ENCODE results near the gene SPSB4. TPM values are rescaled to one million over a fixed set of nuclear protein-coding genes. Genes with fewer than 3 reads are reported as not detected.
A peak's percentile ranks its signal among the peaks of the same experiment; 100 is the strongest.

Gene SPSB4
- total RNA-seq, 1 donor from 2014 or later, result 12.0 TPM

- H3K36me3 ChIP-seq (ENCODE audit: control insufficient read depth in 3 of 3, insufficient read depth in 3 of 3, low read length in 3 of 3), result no peaks in the 10 kb centered on the region
- H3K27me3 ChIP-seq (ENCODE audit: control insufficient read depth in 3 of 3, insufficient read depth in 3 of 3, low read length in 3 of 3), result no peaks in the 10 kb centered on the region
- H3K9me3 ChIP-seq (ENCODE audit: control insufficient read depth in 3 of 3, low read length in 3 of 3), result no peaks in the 10 kb centered on the region
- H3K4me1 ChIP-seq (ENCODE audit: control insufficient read depth in 3 of 3, insufficient read depth in 3 of 3, low read length in 3 of 3), result no peaks in the 10 kb centered on the region
- H3K4me3 ChIP-seq (ENCODE audit: low read length in 3 of 3), result no peak overlapping the region
- H3K9ac ChIP-seq (ENCODE audit: low read depth in 1 of 3, low read length in 3 of 3), result no peak overlapping the region
- no peak overlapping the region for H3K27ac ChIP-seq (ENCODE audit: low read depth, low read length)
Measured at GRCh38 chr3:141020143-141020830, 30.9 kb upstream of the SPSB4 start.

GRCh38 chr3:141021261-141021660, 29.9 kb upstream of the SPSB4 start:
- Histone ChIP-seq H3K27ac (ENCODE audit: low read depth, low read length) (no peak overlapping the region), H3K9me3 (ENCODE audit: control insufficient read depth in 3 of 3, low read length in 3 of 3) (no peaks in the 10 kb centered on the region), H3K4me3 (ENCODE audit: low read length in 3 of 3) (no peak overlapping the region), H3K27me3 (ENCODE audit: control insufficient read depth in 3 of 3, insufficient read depth in 3 of 3, low read length in 3 of 3) (no peaks in the 10 kb centered on the region), H3K36me3 (ENCODE audit: control insufficient read depth in 3 of 3, insufficient read depth in 3 of 3, low read length in 3 of 3) (no peaks in the 10 kb centered on the region), H3K4me1 (ENCODE audit: control insufficient read depth in 3 of 3, insufficient read depth in 3 of 3, low read length in 3 of 3) (no peaks in the 10 kb centered on the region), H3K9ac (ENCODE audit: low read depth in 1 of 3, low read length in 3 of 3) (no peak overlapping the region)

DNA sequence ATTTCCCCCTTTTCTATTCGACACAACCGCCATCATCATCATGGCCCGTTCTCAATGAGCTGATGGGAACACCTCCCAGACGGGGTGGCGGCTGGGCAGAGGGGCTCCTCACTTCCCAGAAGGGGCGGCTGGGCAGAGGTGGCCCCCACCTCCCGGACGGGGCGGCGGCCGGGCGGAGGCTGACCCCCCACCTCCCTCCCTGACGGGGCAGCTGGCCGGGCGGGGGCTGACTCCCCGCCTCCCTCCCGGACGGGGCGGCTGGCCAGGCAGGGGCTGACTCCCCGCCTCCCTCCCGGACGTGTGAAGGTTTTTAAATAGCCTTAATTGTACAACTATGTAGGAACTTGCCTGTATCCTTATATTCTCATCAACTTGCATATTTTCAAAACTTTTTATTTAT, 20.9 kb upstream of the SPSB4 start:
- Histone ChIP-seq H3K4me1 (ENCODE audit: control insufficient read depth in 3 of 3, insufficient read depth in 3 of 3, low read length in 3 of 3) (no peaks in the 10 kb centered on the region), H3K9ac (ENCODE audit: low read depth in 1 of 3, low read length in 3 of 3) (no peak overlapping the region), H3K27ac (ENCODE audit: low read depth, low read length) (no peak overlapping the region), H3K4me3 (ENCODE audit: low read length in 3 of 3) (no peak overlapping the region), H3K9me3 (ENCODE audit: control insufficient read depth in 3 of 3, low read length in 3 of 3) (no peaks in the 10 kb centered on the region), H3K36me3 (ENCODE audit: control insufficient read depth in 3 of 3, insufficient read depth in 3 of 3, low read length in 3 of 3) (no peaks in the 10 kb centered on the region), H3K27me3 (ENCODE audit: control insufficient read depth in 3 of 3, insufficient read depth in 3 of 3, low read length in 3 of 3) (no peaks in the 10 kb centered on the region)

GRCh38 chr3:141039589-141039988, 11.6 kb upstream of the SPSB4 start:
- no peaks in the 10 kb centered on the region for H3K9me3 ChIP-seq (ENCODE audit: control insufficient read depth in 3 of 3, low read length in 3 of 3)
- H3K9ac ChIP-seq (ENCODE audit: low read depth in 1 of 3, low read length in 3 of 3), result no peak overlapping the region
- no peak overlapping the region for H3K4me3 ChIP-seq (ENCODE audit: low read length in 3 of 3)
- no peak overlapping the region for H3K27ac ChIP-seq (ENCODE audit: low read depth, low read length)
- no peaks in the 10 kb centered on the region for H3K4me1 ChIP-seq (ENCODE audit: control insufficient read depth in 3 of 3, insufficient read depth in 3 of 3, low read length in 3 of 3)
- H3K27me3 ChIP-seq (ENCODE audit: control insufficient read depth in 3 of 3, insufficient read depth in 3 of 3, low read length in 3 of 3), result no peaks in the 10 kb centered on the region
- H3K36me3 ChIP-seq (ENCODE audit: control insufficient read depth in 3 of 3, insufficient read depth in 3 of 3, low read length in 3 of 3), result no peaks in the 10 kb centered on the region

DNA sequence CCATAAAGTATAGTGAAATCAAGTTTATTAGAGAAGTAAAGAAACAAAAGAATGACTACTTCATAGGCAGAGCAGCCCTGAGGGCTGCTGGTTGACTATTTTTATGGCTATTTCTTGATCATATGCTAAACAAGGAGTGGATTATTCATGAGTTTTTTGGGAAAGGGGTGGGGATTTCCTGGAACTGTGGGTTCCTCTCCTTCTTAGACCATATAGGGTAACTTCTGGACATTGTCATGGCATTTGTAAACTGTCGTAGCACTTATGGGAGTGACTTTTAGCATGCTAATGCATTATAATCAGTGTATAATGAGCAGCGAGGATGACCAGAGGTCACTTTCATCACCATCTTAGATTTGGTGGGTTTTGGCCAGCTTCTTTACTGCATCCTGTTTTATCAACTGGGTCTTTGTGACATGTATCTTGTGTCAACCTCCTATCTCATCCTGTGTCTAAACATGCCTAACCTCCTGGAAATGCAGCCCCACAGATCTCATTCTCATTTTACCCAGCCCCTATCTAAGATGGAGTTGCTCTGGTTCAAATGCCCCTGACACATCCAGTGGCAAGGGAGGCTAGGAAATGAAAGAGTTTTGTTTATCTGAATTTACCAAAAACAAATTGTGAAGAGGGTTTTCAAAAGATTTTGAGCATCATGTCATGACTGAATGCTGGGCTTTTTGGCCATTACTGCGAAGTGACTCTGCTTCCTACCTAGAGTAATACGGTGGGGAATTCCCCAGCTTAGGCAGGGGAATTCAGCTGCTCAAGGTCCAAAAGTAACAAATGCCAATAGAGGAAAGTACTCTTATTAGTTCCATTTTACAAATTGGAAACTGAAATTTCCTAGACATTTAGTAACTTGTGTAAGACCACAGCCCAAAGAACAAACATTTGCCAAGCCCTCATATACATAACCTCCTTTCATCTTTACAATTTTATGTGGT, 6.2 kb upstream of the SPSB4 start:
- no peaks in the 10 kb centered on the region for H3K36me3 ChIP-seq (ENCODE audit: control insufficient read depth in 3 of 3, insufficient read depth in 3 of 3, low read length in 3 of 3)
- peaks cover 0 to 7% (median 4%) of the 10 kb centered on the region in 3 donors for H3K27me3 ChIP-seq (ENCODE audit: control insufficient read depth in 3 of 3, insufficient read depth in 3 of 3, low read length in 3 of 3)
- no peaks in the 10 kb centered on the region for H3K4me1 ChIP-seq (ENCODE audit: control insufficient read depth in 3 of 3, insufficient read depth in 3 of 3, low read length in 3 of 3)
- H3K9ac ChIP-seq (ENCODE audit: low read depth in 1 of 3, low read length in 3 of 3), result no peak overlapping the region
- H3K27ac ChIP-seq (ENCODE audit: low read depth, low read length), result no peak overlapping the region
- H3K9me3 ChIP-seq (ENCODE audit: control insufficient read depth in 3 of 3, low read length in 3 of 3), result no peaks in the 10 kb centered on the region
- H3K4me3 ChIP-seq (ENCODE audit: low read length in 3 of 3), result no peak overlapping the region

DNA sequence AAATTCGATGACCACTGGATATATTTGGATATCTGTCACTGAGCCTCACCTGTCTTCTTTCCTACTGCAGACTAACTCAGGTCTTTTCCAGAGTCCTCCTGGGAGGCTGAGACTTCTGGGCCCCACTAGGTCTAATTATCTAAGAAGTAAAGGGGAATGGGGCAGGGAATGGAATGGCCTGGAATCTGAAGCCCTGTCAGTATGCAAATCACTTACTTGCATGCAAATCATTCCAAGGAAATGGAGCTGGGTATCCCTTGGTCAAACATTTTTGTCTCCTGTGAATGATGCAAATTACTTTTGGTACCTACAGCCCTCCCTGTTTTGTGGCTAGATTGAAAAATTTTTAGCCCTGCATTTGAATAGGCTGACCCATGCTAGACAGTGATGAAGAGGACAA, 5.3 kb upstream of the SPSB4 start:
- Histone ChIP-seq H3K4me3 (ENCODE audit: low read length in 3 of 3) (no peak overlapping the region), H3K9ac (ENCODE audit: low read depth in 1 of 3, low read length in 3 of 3) (no peak overlapping the region), H3K27ac (ENCODE audit: low read depth, low read length) (no peak overlapping the region), H3K4me1 (ENCODE audit: control insufficient read depth in 3 of 3, insufficient read depth in 3 of 3, low read length in 3 of 3) (peaks cover 5 to 6% (median 5%) of the 10 kb centered on the region in 3 donors), H3K27me3 (ENCODE audit: control insufficient read depth in 3 of 3, insufficient read depth in 3 of 3, low read length in 3 of 3) (peaks cover 0 to 7% (median 4%) of the 10 kb centered on the region in 3 donors), H3K9me3 (ENCODE audit: control insufficient read depth in 3 of 3, low read length in 3 of 3) (no peaks in the 10 kb centered on the region), H3K36me3 (ENCODE audit: control insufficient read depth in 3 of 3, insufficient read depth in 3 of 3, low read length in 3 of 3) (no peaks in the 10 kb centered on the region)

GRCh38 chr3:141047168-141047567, 4.0 kb upstream of the SPSB4 start:
- no peaks in the 10 kb centered on the region for H3K36me3 ChIP-seq (ENCODE audit: control insufficient read depth in 3 of 3, insufficient read depth in 3 of 3, low read length in 3 of 3)
- H3K27me3 ChIP-seq (ENCODE audit: control insufficient read depth in 3 of 3, insufficient read depth in 3 of 3, low read length in 3 of 3), result peaks cover 0 to 7% (median 4%) of the 10 kb centered on the region in 3 donors
- no peak overlapping the region for H3K27ac ChIP-seq (ENCODE audit: low read depth, low read length)
- H3K4me3 ChIP-seq (ENCODE audit: low read length in 3 of 3), result no peak overlapping the region
- no peak overlapping the region for H3K9ac ChIP-seq (ENCODE audit: low read depth in 1 of 3, low read length in 3 of 3)
- peaks cover 10 to 11% (median 11%) of the 10 kb centered on the region in 3 donors for H3K4me1 ChIP-seq (ENCODE audit: control insufficient read depth in 3 of 3, insufficient read depth in 3 of 3, low read length in 3 of 3)
- no peaks in the 10 kb centered on the region for H3K9me3 ChIP-seq (ENCODE audit: control insufficient read depth in 3 of 3, low read length in 3 of 3)

GRCh38 chr3:141049681-141050080, 1.5 kb upstream of the SPSB4 start:
- no peak overlapping the region for H3K27ac ChIP-seq (ENCODE audit: low read depth, low read length)
- no peaks in the 10 kb centered on the region for H3K9me3 ChIP-seq (ENCODE audit: control insufficient read depth in 3 of 3, low read length in 3 of 3)
- no peaks in the 10 kb centered on the region for H3K36me3 ChIP-seq (ENCODE audit: control insufficient read depth in 3 of 3, insufficient read depth in 3 of 3, low read length in 3 of 3)
- peaks cover 0 to 12% (median 4%) of the 10 kb centered on the region in 3 donors for H3K27me3 ChIP-seq (ENCODE audit: control insufficient read depth in 3 of 3, insufficient read depth in 3 of 3, low read length in 3 of 3)
- H3K9ac ChIP-seq (ENCODE audit: low read depth in 1 of 3, low read length in 3 of 3), result no peak overlapping the region
- H3K4me1 ChIP-seq (ENCODE audit: control insufficient read depth in 3 of 3, insufficient read depth in 3 of 3, low read length in 3 of 3), result peaks cover 16 to 19% (median 18%) of the 10 kb centered on the region in 3 donors
- no peak overlapping the region for H3K4me3 ChIP-seq (ENCODE audit: low read length in 3 of 3)

- H3K36me3 ChIP-seq (ENCODE audit: control insufficient read depth in 3 of 3, insufficient read depth in 3 of 3, low read length in 3 of 3), result no peaks in the 10 kb centered on the region
- H3K27ac ChIP-seq (ENCODE audit: low read depth, low read length), result peak overlapping the region; percentile 68
- H3K4me3 ChIP-seq (ENCODE audit: low read length in 3 of 3), result peak overlapping the region; percentile 74 to 77 (median 76)
- peaks cover 0 to 12% (median 4%) of the 10 kb centered on the region in 3 donors for H3K27me3 ChIP-seq (ENCODE audit: control insufficient read depth in 3 of 3, insufficient read depth in 3 of 3, low read length in 3 of 3)
- peak overlapping the region; percentile 72 to 74 (median 73) for H3K9ac ChIP-seq (ENCODE audit: low read depth in 1 of 3, low read length in 3 of 3)
- H3K4me1 ChIP-seq (ENCODE audit: control insufficient read depth in 3 of 3, insufficient read depth in 3 of 3, low read length in 3 of 3), result peaks cover 18 to 23% (median 18%) of the 10 kb centered on the region in 3 donors
- no peaks in the 10 kb centered on the region for H3K9me3 ChIP-seq (ENCODE audit: control insufficient read depth in 3 of 3, low read length in 3 of 3)
Measured at GRCh38 chr3:141051443-141052200, 475 bp downstream of the SPSB4 start.

Data from skeletal muscle tissue (tissue), 4 donors.